Body of pancreas (tissue), 4 donors: ENCODE results near the gene THOC1. TPM values are rescaled to one million over a fixed set of nuclear protein-coding genes. Genes with fewer than 3 reads are reported as not detected.
"Not testable (repeated sequence)": the region's sequence is repeated elsewhere in the genome, so short reads cannot be mapped to it uniquely, and the experiment has no call there.

Experiments
- ATAC-seq: fragments of 150-250 bp; one replicate; pipeline ENCODE4 v1.9.1; 2016
- DNase-seq, 4 donors: peaks; one replicate each; pipeline ENCODE4 v3.0.0-alpha.2; 2019
- H3K27ac ChIP-seq, 4 donors: fragments of 200-600 bp; sonication (generic); 1 replicate in 3 of 4; 2 replicates in 1 of 4; pipeline versions ENCODE4 v1.5.1 to v1.6.1; 2016 to 2019; ENCODE audit warnings: mild to moderate bottlenecking in 1 of 4, mixed read lengths in 1 of 4, moderate library complexity in 1 of 4
- H3K27me3 ChIP-seq, 2 donors: fragments of 200-600 bp; sonication (generic); one replicate each; pipeline ENCODE4 v1.6.0; 2016; ENCODE audit warnings: mild to moderate bottlenecking in 1 of 2
- H3K36me3 ChIP-seq, 2 donors: fragments of 200-600 bp; sonication (generic); replicated peaks in 1 of 2; 2 replicates each; pipeline ENCODE4 v1.5.1; 2016; ENCODE audit warnings: low read depth in 2 of 2; ENCODE audit not compliant: insufficient read depth in 1 of 2
- H3K4me1 ChIP-seq: fragments of 200-600 bp; sonication (generic); one replicate; pipeline ENCODE4 v1.6.0; 2016
- H3K4me3 ChIP-seq, 2 donors: fragments of 200-600 bp; sonication (generic); 1 replicate in 1 of 2; 2 replicates in 1 of 2; pipeline ENCODE4 v1.5.1; 2016 to 2019
- H3K9me3 ChIP-seq, 3 donors: fragments of 200-600 bp; sonication (generic); 1 replicate in 2 of 3; 2 replicates in 1 of 3; pipeline ENCODE4 v1.5.1; 2016
- CTCF ChIP-seq, 7 experiments: fragments of 450-650 bp in 4 of 7; fragments of 200-600 bp in 3 of 7; sonication (generic) in 3 of 7; IDR thresholded peaks; one replicate each; pipeline ENCODE4 v1.5.1; 2016 to 2019; ENCODE audit warnings: antibody characterized with exemption in 7 of 7
- POLR2A ChIP-seq, 3 donors: fragments of 450-650 bp; IDR thresholded peaks; one replicate each; pipeline ENCODE4 v1.6.1; 2016; ENCODE audit warnings: antibody characterized with exemption in 3 of 3, mild to moderate bottlenecking in 2 of 3
- whole genome bisulfite sequencing, 2 donors: methylation state at CpG; one replicate each; pipeline ENCODE4 v1.1.5; 2017; 5-methylcytosine and 5-hydroxymethylcytosine counted together
- intact Hi-C: fragments of 100-400 bp; cut with DNase I; formaldehyde crosslinking; loops from one replicate; pipeline ENCODE4 v1.15.1; 2023
- total RNA-seq, 2 donors: library from RNA; depleted of rRNA; stranded (reverse); fragments of >200 nt; gene quantifications; one replicate each; pipeline ENCODE4 v1.1.0, GENCODE V29; 2016

THOC1 gene
- total RNA-seq, 2 donors from 2014 or later: 21.8 to 36.6 TPM

DNA sequence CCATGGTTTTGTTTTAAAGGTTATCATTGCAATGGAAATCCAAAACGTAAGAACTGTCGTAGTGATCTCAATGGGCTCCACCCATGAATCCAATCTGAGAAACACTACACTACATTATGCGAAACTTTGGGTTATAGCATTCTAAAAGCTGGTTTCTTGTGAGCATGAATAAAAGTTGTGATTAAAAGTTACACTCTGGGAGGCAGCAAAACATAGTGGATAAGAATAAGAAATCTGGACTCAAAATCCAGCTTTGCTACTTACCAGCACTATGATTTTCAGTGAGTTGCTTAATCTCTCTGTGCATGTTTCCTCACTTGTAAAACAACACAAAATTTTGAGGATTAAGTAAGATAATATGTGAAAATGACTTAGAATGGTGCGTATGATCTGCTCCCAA lies 25.7 kb upstream of the THOC1 start:
- Histone ChIP-seq H3K36me3 (no peaks in the 10 kb centered on the region), H3K4me3 (no peak overlapping the region), H3K27me3 (no peaks in the 10 kb centered on the region), H3K4me1 (no peaks in the 10 kb centered on the region), H3K27ac (no peak overlapping the region), H3K9me3 (no peaks in the 10 kb centered on the region)
- ATAC-seq (no peak), DNase-seq (no peak)
- peak in 4 of 7 experiments; percentile 25 to 51 (median 32) for TF ChIP-seq CTCF (IDR thresholded peaks at IDR 0.05)
- TF ChIP-seq POLR2A (IDR thresholded peaks at IDR 0.05): no peak
- WGBS, 2 donors: 69 to 74% methylated on average over 4 of the region's 4 CpGs
- intact Hi-C loops: loop anchor here (10.0 kb wide), 1 partner anchor 181 kb away; no protein-coding TSS in a partner anchor

DNA sequence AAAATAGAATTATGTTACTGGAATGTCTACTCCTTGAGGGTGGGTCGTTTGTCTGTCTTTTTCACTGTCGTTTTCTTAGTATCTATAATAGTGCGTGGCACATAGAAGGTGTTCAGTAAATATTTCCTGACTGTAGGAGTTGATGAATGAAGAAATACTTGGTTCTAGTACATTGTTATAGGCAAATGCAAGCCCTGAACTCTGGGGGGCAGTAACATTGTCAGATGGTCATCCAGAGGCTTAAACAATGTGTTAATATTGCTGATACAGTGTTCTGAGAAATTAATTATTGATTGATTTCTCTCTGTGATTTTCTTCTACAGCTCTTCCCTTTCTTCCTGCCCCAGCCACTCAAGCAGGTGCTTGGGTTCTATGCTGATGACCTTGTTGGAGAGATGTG lies 24.4 kb upstream of the THOC1 start:
- H3K4me3 ChIP-seq: no peak overlapping the region
- H3K9me3 ChIP-seq: no peaks in the 10 kb centered on the region
- DNase-seq: no peak
- no peak for TF ChIP-seq CTCF (IDR thresholded peaks at IDR 0.05)
- no peak for TF ChIP-seq POLR2A (IDR thresholded peaks at IDR 0.05)
- H3K27me3 ChIP-seq: no peaks in the 10 kb centered on the region
- H3K36me3 ChIP-seq: no peaks in the 10 kb centered on the region
- WGBS, 2 donors: 52 to 61% methylated on average over 3 of the region's 3 CpGs
- intact Hi-C loops: loop anchor here (10.0 kb wide), 1 partner anchor 183 kb away; no protein-coding TSS in a partner anchor
- no peak overlapping the region for H3K27ac ChIP-seq
- ATAC-seq: no peak
- no peaks in the 10 kb centered on the region for H3K4me1 ChIP-seq

- 52 to 69% methylated on average over 4 of the region's 4 CpGs for WGBS, 2 donors
- ATAC-seq: not testable (repeated sequence)
- intact Hi-C loops: loop anchor here (10.0 kb wide), 1 partner anchor 185 kb away; no protein-coding TSS in a partner anchor
Measured at GRCh38 chr18:289970-290369, 22.1 kb upstream of the THOC1 start.

DNA sequence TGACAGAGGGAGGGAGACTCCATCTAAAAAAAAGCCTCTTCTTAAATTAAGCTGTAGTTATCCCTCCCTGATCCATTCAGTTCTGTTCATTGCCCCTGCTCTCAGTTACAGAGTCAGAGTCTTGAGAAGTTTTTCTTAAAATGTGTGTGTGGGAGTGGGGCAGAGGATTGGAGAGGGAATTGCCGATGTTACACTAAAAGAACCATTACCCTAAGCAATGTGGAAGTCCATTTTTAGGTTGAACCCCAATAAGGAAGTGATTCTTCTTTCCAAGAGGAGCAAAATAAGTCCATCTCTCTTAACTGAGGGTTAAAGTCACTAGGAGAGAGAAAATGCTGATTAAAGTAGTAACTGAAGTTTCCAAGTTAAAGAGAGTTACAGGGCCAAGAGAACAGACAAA lies 21.2 kb upstream of the THOC1 start:
- TF ChIP-seq POLR2A (IDR thresholded peaks at IDR 0.05) (no peak), CTCF (IDR thresholded peaks at IDR 0.05) (no peak)
- H3K4me1 ChIP-seq: no peaks in the 10 kb centered on the region
- 33 to 64% methylated on average over 1 of the region's 1 CpG for WGBS, 2 donors
- intact Hi-C loops: no loop called here
- H3K4me3 ChIP-seq: no peak overlapping the region
- no peak overlapping the region for H3K27ac ChIP-seq
- ATAC-seq (no peak), DNase-seq (no peak)
- no peaks in the 10 kb centered on the region for H3K27me3 ChIP-seq
- no peaks in the 10 kb centered on the region for H3K9me3 ChIP-seq
- H3K36me3 ChIP-seq: no peaks in the 10 kb centered on the region

More at GRCh38 chr18:289970-290369, 22.1 kb upstream of the THOC1 start:
- H3K9me3 ChIP-seq, H3K27me3 ChIP-seq, H3K27ac ChIP-seq, DNase-seq, H3K36me3 ChIP-seq, H3K4me1 ChIP-seq, H3K4me3 ChIP-seq: not testable (repeated sequence)

DNA sequence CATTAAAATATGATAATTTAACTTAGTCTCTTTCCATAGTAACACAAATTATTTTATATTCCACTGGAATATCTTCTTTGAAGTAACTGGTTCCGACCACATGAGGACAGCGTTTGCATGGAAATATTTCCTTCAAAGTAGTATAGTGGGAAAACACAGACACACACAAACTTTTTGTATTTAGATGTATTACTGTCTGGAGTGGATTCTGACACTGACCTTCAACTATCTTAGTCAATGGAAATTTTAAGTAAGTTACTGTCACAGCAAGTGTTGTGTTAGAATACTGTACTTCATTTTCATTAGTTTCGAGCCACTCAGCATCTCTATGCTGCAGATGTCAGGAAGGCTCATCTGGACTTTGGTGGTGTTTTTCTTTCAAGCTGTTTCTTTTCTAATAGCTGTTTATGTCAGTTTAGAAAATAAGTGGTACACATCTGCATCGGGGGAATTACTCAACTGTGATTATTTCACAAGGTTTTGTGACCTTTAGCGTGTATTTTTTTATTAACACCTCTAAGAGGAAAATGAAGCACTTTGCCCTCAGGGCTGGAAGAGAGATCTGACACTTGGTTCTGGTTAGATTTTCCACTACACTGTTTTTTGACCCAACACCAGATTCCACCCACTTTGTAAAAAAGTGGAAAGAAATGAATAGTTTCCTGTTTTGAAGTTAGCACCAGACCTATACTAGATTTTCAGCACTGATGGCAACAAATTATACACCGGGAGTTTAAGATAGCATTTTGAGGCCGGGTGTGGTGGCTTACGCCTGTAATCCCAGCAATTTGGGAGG lies 18.9 kb upstream of the THOC1 start:
- ATAC-seq: no peak

More for the DNA sequence above, 18.9 kb upstream of the THOC1 start:
- TF ChIP-seq POLR2A (IDR thresholded peaks at IDR 0.05) (no peak), CTCF (IDR thresholded peaks at IDR 0.05) (peak in 6 of 7 experiments; percentile 28 to 69 (median 68))
- no peaks in the 10 kb centered on the region for H3K36me3 ChIP-seq
- intact Hi-C loops: no loop called here
- no peaks in the 10 kb centered on the region for H3K27me3 ChIP-seq
- no peaks in the 10 kb centered on the region for H3K9me3 ChIP-seq
- H3K4me3 ChIP-seq: no peak overlapping the region
- peak in 1 of 4 donors; percentile 17 for DNase-seq
- H3K4me1 ChIP-seq: no peaks in the 10 kb centered on the region
- no peak overlapping the region for H3K27ac ChIP-seq
- 53 to 54% methylated on average over 8 of the region's 8 CpGs for WGBS, 2 donors
